ENCODE data around the gene HUNK. TPM values are rescaled to one million over a fixed set of nuclear protein-coding genes. Genes with fewer than 3 reads are reported as not detected.
"Not testable (repeated sequence)": the region's sequence is repeated elsewhere in the genome, so short reads cannot be mapped to it uniquely, and the experiment has no call there.

HUNK gene
- total RNA-seq, 1 donor from 2014 or later = 2.0 TPM

DNA sequence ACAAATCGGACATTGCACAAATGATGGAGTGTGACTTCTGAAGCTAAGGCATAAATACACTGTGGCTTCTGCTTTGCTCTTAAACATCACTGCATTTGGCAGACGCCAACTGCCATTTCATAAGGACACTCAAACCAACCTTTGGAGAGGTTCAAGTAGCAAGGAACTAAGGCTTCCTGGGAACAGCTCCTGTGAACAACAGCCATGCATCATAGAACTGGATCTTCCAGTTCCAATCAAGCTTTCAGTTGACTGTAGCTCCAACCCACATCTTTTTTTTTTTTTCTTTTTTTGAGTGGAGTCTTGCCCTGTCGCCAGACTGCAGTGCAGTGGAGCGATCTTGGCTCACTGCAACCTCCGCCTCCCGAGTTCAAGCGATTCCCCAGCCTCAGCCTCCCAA, 10.7 kb upstream of the HUNK start:
- Histone ChIP-seq H3K36me3 (no peaks in the 10 kb centered on the region), H3K27me3 (no peaks in the 10 kb centered on the region), H3K9me3 (no peaks in the 10 kb centered on the region), H3K4me3 (no peak overlapping the region), H3K27ac (no peak overlapping the region), H3K4me1 (no peaks in the 10 kb centered on the region)
- intact Hi-C loops (cut with DNase I) = no loop called here
- DNase-seq (no peak), ATAC-seq (peak; percentile 79)
- TF ChIP-seq CTCF (IDR thresholded peaks at IDR 0.05) = no peak

- no peak overlapping the region for H3K4me3 ChIP-seq
- H3K36me3 ChIP-seq = no peaks in the 10 kb centered on the region
- H3K4me1 ChIP-seq = no peaks in the 10 kb centered on the region
- intact Hi-C loops (cut with DNase I) = loop anchor here (5.0 kb wide), 1 partner anchor 392 kb away; no protein-coding TSS in a partner anchor
- DNase-seq (no peak), ATAC-seq (no peak)
- no peak for TF ChIP-seq CTCF (IDR thresholded peaks at IDR 0.05)
- H3K27ac ChIP-seq = no peak overlapping the region
- no peaks in the 10 kb centered on the region for H3K9me3 ChIP-seq
- no peaks in the 10 kb centered on the region for H3K27me3 ChIP-seq
These were observed 7.3 kb upstream of the HUNK start for GRCh38 chr21:31865429-31865970.

- no peaks in the 10 kb centered on the region for H3K9me3 ChIP-seq
- peaks cover 2% of the 10 kb centered on the region for H3K27me3 ChIP-seq
- H3K4me3 ChIP-seq = no peak overlapping the region
- intact Hi-C loops (cut with DNase I) = loop anchor here (5.0 kb wide), 1 partner anchor 391 kb away; no protein-coding TSS in a partner anchor
- H3K36me3 ChIP-seq = no peaks in the 10 kb centered on the region
- peak; percentile 88 for TF ChIP-seq CTCF (IDR thresholded peaks at IDR 0.05)
- peak; percentile 91 for ATAC-seq
- no peak overlapping the region for H3K27ac ChIP-seq
- H3K4me1 ChIP-seq = no peaks in the 10 kb centered on the region
- peak; percentile 95 for DNase-seq
These were observed 6.7 kb upstream of the HUNK start for GRCh38 chr21:31866077-31866511.

GRCh38 chr21:31869750-31870149, 3.1 kb upstream of the HUNK start:
- Histone ChIP-seq H3K27ac (no peak overlapping the region), H3K4me3 (no peak overlapping the region), H3K9me3 (no peaks in the 10 kb centered on the region), H3K4me1 (peaks cover 11% of the 10 kb centered on the region), H3K36me3 (no peaks in the 10 kb centered on the region), H3K27me3 (peaks cover 25% of the 10 kb centered on the region)
- ATAC-seq = no peak
- intact Hi-C loops (cut with DNase I) = loop anchor here (5.0 kb wide), 1 partner anchor 388 kb away; no protein-coding TSS in a partner anchor
- DNase-seq = no peak
- no peak for TF ChIP-seq CTCF (IDR thresholded peaks at IDR 0.05)

- no peaks in the 10 kb centered on the region for H3K9me3 ChIP-seq
- ATAC-seq (no peak), DNase-seq (no peak)
- peaks cover 33% of the 10 kb centered on the region for H3K27me3 ChIP-seq
- no peak overlapping the region for H3K4me3 ChIP-seq
- no peak for TF ChIP-seq CTCF (IDR thresholded peaks at IDR 0.05)
- no peak overlapping the region for H3K27ac ChIP-seq
- intact Hi-C loops (cut with DNase I) = no loop called here
- H3K4me1 ChIP-seq = peaks cover 11% of the 10 kb centered on the region
- H3K36me3 ChIP-seq = no peaks in the 10 kb centered on the region
These were observed 2.2 kb upstream of the HUNK start for GRCh38 chr21:31870472-31871193.

DNA sequence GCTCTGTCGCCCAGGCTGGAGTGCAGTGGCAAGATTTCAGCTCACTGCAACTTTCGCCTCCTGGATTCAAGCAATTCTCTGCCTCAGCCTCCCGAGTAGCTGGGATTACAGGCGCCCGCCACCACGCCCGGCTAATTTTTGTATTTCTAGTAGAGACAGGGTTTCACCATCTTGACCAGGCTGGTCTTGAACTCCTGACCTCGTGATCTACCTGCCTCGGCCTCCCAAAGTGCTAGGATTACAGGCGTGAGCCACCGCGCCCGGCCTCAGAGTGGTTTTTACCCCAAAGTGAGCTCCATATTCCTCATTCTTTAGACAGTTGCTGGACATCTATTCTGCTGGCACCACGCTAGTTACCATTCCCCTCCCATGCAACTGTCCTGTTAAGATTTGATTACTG, 1.4 kb upstream of the HUNK start:
- H3K27ac ChIP-seq; H3K4me3 ChIP-seq; H3K36me3 ChIP-seq; intact Hi-C loops (cut with DNase I); H3K9me3 ChIP-seq; DNase-seq; ATAC-seq: not testable (repeated sequence)
- peaks cover 11% of the 10 kb centered on the region for H3K4me1 ChIP-seq
- peaks cover 33% of the 10 kb centered on the region for H3K27me3 ChIP-seq
